ENCODE data around the gene CFAP119. TPM values are rescaled to one million over a fixed set of nuclear protein-coding genes. Genes with fewer than 3 reads are reported as not detected.

Gene CFAP119
- total and polyA plus RNA-seq, 7 donors: 0.82 to 11.9 (median 2.5) TPM; not detected in 1

DNA sequence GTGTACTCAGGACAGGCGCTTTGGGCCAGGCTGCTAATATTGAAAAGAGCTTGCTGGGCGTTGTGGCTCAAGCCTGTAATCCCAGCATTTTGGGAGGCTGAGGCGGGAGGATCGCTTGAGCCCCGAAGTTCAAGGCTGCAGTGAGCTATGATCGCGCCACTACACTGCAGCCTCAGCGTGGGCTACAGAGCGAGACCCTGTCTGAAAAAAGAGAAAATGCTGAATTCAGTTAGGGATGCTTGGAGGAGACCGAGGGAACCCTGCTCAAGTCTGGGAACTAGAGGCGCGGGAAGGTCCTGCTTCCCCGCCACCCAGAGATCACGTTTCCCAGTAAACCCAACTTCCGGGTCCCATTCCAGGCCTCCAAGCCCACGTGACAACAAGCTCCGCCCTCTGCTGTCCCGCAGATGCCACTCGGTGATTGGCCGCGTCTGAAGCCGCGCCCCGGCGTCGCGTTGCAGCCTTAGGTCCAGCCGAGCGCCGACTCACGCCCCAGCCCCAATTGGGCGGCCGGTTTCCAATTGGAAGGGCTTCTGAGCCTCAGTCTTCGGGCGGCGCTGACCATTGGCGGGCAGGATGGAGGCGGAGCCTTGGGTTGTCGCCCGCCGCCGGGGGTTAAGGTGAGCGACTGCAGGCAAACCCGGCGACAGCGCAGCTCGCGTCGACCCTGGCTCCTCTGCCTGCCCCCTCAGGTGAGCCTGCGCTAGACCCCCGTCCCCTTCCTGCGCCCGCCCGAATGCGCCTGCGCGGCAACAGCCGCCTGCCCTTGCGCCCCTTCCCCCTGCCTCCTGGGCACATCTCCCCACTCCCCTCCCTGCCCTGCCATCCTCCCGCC lies 13.8 kb downstream of the CFAP119 start, which contains the start of gene PHKG2:
TSS of gene PHKG2 (plus strand) at position 627 of the 835 bp plus-strand sequence. CDS start 396 bp downstream, outside the sequence.
- peak; percentile 100 for DNase-seq
- WGBS, 2 donors: 1 to 3% methylated on average over 60 of the region's 60 CpGs
- H3K36me3 ChIP-seq: peaks cover 0 to 42% (median 7%) of the 10 kb centered on the region in 4 donors
- H3K4me1 ChIP-seq: peaks cover 0 to 27% (median 15%) of the 10 kb centered on the region in 4 donors
- H3K27me3 ChIP-seq: no peaks in the 10 kb centered on the region
- peak within 1 kb of the TSS; percentile 78 to 92 (median 84) for H3K27ac ChIP-seq
- intact Hi-C loops (cut with DNase I): loop anchor here (2.0 to 5.0 kb wide), 2 partner anchors 15 to 51 kb away; partner anchors contain the start of genes CFAP119, RNF40 and SRCAP
- H3K4me3 ChIP-seq: peak within 1 kb of the TSS; percentile 79 to 99 (median 93)
- H3K9me3 ChIP-seq: no peaks in the 10 kb centered on the region
- TF ChIP-seq POLR2AphosphoS5 (IDR thresholded peaks at IDR 0.05): peak; percentile 30 to 84 (median 78)
- TF ChIP-seq POLR2A (IDR thresholded peaks at IDR 0.05): peak; percentile 21 to 37
- TF ChIP-seq, protein P1, sequence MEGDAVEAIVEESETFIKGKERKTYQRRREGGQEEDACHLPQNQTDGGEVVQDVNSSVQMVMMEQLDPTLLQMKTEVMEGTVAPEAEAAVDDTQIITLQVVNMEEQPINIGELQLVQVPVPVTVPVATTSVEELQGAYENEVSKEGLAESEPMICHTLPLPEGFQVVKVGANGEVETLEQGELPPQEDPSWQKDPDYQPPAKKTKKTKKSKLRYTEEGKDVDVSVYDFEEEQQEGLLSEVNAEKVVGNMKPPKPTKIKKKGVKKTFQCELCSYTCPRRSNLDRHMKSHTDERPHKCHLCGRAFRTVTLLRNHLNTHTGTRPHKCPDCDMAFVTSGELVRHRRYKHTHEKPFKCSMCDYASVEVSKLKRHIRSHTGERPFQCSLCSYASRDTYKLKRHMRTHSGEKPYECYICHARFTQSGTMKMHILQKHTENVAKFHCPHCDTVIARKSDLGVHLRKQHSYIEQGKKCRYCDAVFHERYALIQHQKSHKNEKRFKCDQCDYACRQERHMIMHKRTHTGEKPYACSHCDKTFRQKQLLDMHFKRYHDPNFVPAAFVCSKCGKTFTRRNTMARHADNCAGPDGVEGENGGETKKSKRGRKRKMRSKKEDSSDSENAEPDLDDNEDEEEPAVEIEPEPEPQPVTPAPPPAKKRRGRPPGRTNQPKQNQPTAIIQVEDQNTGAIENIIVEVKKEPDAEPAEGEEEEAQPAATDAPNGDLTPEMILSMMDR (IDR thresholded peaks at IDR 0.05): no peak

DNA sequence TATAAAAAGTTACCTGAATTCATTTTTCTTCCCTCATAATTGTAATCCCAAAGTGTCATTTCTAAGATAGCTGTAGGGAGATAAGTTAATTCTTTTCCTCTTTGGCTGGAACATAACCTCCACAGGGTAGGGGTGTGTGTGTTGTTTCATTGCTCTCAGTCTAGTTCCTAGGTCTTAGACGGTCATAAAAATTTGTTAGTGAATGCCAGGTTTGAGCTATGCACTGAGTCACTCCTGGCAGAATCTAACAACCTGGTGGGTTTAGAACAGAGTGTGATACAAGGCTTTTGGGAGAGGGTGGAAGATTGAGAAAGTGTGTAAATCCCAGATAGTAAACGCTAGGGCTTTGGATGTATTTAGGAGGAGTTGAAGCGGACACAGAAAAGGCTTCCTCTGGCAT lies 14.5 kb downstream of the CFAP119 start:
- H3K27ac ChIP-seq: peak overlapping the region; percentile 78 to 92 (median 83)
- 13 to 46% methylated on average over 3 of the region's 3 CpGs for whole genome bisulfite sequencing, 2 donors
- H3K4me3 ChIP-seq: peak overlapping the region in 3 of 4 donors; percentile 79 to 99 (median 92)
- no peak for DNase-seq
- H3K4me1 ChIP-seq: peaks cover 0 to 28% (median 18%) of the 10 kb centered on the region in 4 donors
- no peaks in the 10 kb centered on the region for H3K27me3 ChIP-seq
- H3K36me3 ChIP-seq: peaks cover 0 to 36% (median 7%) of the 10 kb centered on the region in 4 donors
- TF ChIP-seq POLR2A (IDR thresholded peaks at IDR 0.05) (no peak), EP300 (IDR thresholded peaks at IDR 0.05) (no peak), POLR2AphosphoS5 (IDR thresholded peaks at IDR 0.05) (no peak)
- TF ChIP-seq, protein P1 (IDR thresholded peaks at IDR 0.05): no peak
- intact Hi-C loops (cut with DNase I): loop anchor here (5.0 kb wide), 1 partner anchor 50 kb away; the partner anchor contains the start of gene SRCAP
- H3K9me3 ChIP-seq: no peaks in the 10 kb centered on the region

DNA sequence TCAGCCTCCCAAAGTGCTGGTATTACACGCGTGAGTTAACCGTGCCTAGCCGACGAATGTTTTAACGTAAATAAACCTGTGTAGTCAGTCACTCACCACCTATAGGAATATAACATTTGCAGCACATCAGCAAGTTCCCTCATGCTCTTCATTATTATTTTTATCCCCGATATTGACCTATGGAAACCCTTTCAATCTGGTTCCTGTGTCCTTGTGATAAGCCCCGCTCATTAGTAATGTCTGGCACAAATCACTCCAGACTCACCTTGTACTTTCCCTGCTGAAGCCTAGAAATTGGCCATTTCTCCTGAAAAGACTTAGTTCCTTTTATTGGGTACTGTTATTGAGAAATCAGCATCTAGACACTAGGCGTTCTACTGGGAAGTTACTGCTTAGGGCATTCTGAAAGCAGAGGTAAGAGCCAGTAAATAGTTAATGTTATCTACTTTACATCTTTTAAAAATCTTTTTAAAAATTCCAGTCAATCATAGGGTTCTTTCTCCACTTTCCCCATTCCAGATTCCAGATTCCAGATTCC lies 15.2 kb downstream of the CFAP119 start:
- no peak for DNase-seq
- Histone ChIP-seq H3K27ac (peak overlapping the region; percentile 78 to 92 (median 83)), H3K4me3 (no peak overlapping the region), H3K9me3 (no peaks in the 10 kb centered on the region), H3K27me3 (no peaks in the 10 kb centered on the region), H3K36me3 (peaks cover 0 to 29% (median 7%) of the 10 kb centered on the region in 4 donors), H3K4me1 (peaks cover 0 to 34% (median 24%) of the 10 kb centered on the region in 4 donors)
- WGBS, 2 donors: 87 to 91% methylated on average over 9 of the region's 9 CpGs
- intact Hi-C loops (cut with DNase I): loop anchor here (5.0 kb wide), 1 partner anchor 49 kb away; the partner anchor contains the start of gene SRCAP
- TF ChIP-seq, protein P1 (IDR thresholded peaks at IDR 0.05): no peak
- no peak for TF ChIP-seq POLR2AphosphoS5 (IDR thresholded peaks at IDR 0.05)
- TF ChIP-seq POLR2A (IDR thresholded peaks at IDR 0.05): no peak
- no peak for TF ChIP-seq EP300 (IDR thresholded peaks at IDR 0.05)

DNA sequence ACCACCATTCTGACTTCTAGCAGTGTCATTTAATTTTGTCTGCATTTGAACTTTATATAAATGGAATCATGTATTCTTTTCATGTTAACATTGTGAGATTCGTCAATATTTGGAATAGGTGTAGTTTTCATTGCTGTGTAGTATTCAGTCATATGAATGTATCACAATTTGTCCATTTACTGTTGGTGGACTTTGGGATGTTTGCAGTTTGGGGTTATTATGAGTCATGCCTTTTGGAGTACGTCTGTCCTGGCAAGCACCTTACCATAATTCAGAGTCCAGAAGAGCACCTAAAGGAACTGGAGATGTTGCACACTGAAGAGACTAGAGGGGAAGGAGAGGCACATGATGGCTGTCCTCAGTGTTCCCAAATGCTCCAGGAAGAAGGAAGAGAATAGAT lies 16.8 kb downstream of the CFAP119 start:
- peak overlapping the region in 1 of 4 donors; percentile 66 for H3K27ac ChIP-seq
- H3K4me1 ChIP-seq: peaks cover 0 to 50% (median 40%) of the 10 kb centered on the region in 4 donors
- no peak for DNase-seq
- TF ChIP-seq EP300 (IDR thresholded peaks at IDR 0.05) (no peak), POLR2A (IDR thresholded peaks at IDR 0.05) (no peak), POLR2AphosphoS5 (IDR thresholded peaks at IDR 0.05) (no peak)
- TF ChIP-seq, protein P1 (IDR thresholded peaks at IDR 0.05): no peak
- H3K36me3 ChIP-seq: peaks cover 0 to 20% (median 0%) of the 10 kb centered on the region in 4 donors
- no peaks in the 10 kb centered on the region for H3K9me3 ChIP-seq
- intact Hi-C loops (cut with DNase I): loop anchor here (5.0 kb wide), 1 partner anchor 48 kb away; the partner anchor contains the start of gene SRCAP
- H3K27me3 ChIP-seq: no peaks in the 10 kb centered on the region
- no peak overlapping the region for H3K4me3 ChIP-seq
- 11 to 66% methylated on average over 2 of the region's 2 CpGs for WGBS, 2 donors

All from sigmoid colon (tissue), 7 donors.